DMS79 treated with DMSO at 0.1 percent for 48 hours (cell line): ENCODE data around the gene NPW.

Experiments used
- DNase-seq: peaks from one replicate; lab custom pipeline; 2025; lab: John Stamatoyannopoulos, UW

The NPW gene

DNA sequence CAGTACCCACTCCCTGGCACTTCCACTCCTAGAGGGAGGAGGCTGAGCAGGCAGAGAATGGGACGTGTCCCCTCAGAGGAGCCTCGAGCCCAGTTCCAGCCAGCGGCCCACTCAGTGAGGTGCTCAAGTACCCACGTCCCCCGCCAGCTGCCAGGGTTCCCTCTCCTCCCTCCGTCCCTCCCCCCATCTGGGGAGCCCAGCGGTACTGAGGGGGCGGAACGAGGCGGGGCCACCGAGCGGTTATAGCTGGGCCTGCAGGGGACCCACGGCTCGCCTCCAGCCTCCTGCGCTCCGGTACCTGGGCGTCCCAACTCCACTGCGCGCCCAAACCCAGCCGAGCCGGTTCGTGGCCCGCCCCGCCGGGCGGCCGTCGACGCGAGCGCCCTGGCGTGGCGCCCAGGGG is at the start of gene NPW:
Gene NPW, plus strand, starts transcription at position 268 of the 403 bp plus-strand sequence.
- DNase-seq, result peak; percentile 30

GRCh38 chr16:1971796-1972489 is 47.6 kb upstream of the NPW start, which contains the start of gene TBL3:
Gene TBL3 (plus strand): TSS chr16:1972053. CDS start chr16:1972165, 112 bp downstream.
- DNase-seq, result peak; percentile 84

- no peak for DNase-seq
These were observed 47.1 kb upstream of the NPW start for GRCh38 chr16:1972490-1972877.

GRCh38 chr16:1973461-1974156 is 46.0 kb upstream of the NPW start:
- no peak for DNase-seq

DNA sequence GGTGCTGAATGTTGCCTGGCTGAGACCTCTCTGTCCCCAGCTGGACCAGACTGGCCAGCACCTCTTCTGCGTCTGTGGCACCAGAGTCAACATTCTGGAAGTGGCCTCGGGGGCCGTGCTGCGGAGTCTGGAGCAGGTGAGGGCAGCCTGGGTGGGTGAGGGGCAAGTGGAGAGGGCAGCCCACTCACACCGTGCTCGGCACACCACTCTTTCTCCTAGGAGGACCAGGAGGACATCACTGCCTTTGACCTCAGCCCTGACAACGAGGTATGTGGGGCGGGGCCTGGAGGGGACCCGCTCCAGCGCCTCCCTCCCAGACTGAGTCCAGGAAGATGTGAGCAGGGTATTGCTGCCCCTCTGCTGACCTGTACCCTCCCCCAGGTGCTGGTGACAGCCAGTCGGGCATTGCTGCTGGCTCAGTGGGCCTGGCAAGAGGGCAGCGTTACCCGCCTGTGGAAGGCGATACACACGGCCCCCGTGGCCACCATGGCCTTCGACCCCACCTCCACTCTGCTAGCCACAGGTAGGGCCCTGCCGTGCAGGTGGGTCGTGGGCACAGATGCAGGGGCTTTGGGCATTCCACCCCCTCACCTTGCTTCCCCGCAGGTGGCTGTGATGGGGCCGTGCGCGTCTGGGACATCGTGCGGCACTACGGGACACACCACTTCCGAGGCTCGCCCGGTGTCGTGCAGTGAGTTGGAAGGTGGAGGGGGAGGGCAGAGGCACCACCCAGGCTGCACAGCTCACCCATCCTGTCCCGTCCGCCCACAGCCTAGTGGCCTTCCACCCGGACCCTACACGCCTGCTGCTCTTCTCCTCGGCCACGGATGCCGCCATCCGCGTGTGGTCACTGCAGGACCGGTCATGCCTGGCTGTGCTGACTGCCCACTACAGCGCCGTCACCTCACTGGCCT is 45.2 kb upstream of the NPW start:
- DNase-seq, result no peak

DNA sequence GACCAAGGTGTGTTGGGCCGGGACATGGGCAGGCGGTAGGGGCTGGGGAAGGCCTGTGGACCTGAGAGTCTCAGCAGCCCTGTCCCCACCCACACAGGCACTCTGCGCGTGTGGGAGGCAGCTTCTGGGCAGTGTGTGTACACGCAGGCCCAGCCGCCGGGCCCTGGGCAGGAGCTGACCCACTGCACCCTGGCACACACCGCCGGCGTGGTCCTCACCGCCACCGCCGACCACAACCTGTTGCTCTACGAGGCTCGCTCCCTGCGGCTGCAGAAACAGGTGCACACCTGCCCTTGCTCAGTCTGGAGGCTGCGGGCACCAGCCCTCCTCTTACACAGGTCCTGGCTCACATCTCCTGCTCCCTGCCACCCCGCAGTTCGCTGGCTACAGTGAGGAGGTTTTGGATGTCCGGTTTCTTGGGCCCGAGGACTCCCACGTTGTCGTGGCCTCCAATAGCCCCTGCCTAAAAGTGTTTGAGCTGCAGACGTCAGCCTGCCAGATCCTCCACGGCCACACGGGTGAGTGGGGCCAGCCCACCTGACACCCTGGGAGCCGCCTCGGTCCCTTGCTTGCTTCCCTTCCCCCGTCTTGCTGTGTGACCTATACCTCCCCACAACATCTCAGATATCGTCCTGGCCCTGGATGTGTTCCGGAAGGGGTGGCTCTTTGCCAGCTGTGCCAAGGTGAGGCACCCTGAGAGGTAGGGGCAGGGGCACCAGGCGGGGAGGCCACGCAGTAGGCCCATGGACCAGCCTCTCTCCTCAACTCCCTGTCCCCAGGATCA is 44.0 kb upstream of the NPW start:
- no peak for DNase-seq

GRCh38 chr16:1976216-1976520 is 43.4 kb upstream of the NPW start:
- no peak for DNase-seq

DNA sequence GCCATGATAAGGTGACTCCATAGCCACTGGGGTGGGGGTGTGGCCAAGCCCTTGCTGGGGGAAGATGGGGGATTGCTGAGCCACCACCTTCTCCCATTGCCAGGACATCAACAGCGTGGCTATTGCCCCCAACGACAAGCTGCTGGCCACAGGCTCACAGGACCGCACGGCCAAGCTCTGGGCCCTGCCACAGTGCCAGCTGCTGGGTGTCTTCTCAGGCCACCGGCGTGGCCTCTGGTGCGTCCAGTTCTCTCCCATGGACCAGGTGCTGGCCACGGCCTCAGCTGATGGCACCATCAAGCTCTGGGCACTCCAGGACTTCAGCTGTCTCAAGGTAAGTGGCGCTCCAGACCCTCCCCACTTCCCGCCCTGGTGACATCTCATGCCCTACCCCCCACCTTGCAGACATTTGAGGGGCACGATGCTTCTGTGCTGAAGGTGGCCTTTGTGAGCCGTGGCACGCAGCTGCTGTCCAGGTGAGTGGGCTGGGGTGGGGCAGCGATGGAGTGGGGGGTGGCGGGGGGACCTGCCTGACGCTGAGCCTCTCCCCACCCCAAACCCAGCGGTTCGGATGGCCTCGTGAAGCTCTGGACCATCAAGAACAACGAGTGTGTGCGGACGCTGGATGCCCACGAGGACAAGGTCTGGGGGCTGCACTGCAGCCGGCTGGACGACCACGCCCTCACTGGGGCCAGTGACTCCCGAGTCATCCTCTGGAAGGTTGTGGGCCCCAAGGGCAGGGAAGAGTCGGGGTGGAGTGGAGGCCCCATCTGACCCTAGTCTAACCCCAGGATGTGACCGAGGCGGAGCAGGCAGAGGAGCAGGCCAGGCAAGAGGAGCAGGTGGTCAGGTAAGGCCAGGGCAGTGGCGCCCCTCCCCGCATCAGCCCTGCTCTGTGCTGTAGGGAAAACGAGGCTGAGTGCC is 42.4 kb upstream of the NPW start:
- DNase-seq, result no peak

GRCh38 chr16:1977875-1978268 is 41.7 kb upstream of the NPW start:
- no peak for DNase-seq

DNA sequence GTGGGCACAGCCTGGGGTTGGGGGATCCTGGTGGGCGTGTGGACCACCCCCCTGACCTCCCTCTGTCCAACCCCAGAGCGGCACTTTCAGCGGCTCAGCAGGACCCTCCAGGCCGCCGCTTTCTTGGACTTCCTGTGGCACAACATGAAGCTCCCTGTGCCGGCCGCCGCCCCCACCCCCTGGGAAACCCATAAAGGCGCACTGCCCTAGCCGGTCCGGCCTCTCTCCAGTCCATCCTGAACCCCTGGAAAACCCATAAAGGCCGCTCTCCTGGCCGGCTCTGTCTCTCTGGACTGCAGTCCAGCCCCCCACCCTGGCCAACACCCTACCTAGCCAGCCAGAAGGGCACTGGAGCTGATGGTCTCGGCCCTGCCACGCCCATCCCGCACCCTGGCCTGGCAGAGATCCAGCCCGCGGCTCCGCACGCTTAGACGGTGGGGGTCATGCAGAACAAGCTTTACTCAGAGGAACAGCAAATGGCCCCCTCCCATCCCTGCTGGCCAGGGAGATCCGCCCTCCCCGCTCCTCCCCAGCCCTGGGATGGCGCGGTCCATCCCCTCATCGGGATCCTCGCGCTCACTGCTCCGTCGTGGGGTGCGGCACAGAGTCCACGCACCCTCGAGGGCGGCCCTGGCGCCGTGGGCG is 41.0 kb upstream of the NPW start:
- no peak for DNase-seq

GRCh38 chr16:1979271-1980029 is 40.1 kb upstream of the NPW start:
- peak; percentile 65 for DNase-seq

DNA sequence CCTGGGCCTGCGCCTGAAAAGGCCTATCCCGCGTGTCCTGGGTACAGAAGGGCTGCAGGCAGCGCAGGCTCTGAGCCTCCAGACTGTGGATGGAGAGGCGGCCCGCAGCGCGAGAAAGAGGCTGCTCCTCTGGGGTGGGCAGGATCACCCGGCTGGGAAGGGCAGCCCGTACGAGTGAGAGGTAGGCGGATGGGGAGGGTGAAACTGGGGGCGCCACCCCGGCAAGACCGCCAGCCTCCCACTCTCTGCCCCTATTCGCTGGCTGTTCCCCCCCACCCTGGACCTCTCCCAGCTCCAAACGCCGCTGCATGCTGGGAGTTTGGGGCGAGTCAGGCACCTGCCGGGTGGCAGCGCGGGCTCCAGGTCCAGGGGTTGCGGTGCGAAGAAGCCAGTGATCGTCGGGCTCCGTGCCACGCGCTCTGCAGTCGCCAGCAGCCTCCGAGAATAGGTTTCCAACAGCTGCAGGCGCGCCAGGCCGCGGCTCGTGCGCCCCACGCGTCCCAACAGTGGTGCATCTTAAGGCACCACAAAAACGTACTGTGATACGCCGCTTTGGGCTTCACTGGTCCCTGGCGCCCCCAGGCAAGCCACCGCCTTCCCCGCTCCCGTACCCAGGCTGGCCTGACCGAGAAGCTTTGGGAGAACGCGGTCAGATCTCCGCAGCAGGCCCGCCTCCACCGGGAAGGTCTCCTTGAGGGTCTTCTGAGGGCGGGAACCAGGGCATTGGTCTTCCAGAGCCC is 39.4 kb upstream of the NPW start:
- DNase-seq, result no peak

DNA sequence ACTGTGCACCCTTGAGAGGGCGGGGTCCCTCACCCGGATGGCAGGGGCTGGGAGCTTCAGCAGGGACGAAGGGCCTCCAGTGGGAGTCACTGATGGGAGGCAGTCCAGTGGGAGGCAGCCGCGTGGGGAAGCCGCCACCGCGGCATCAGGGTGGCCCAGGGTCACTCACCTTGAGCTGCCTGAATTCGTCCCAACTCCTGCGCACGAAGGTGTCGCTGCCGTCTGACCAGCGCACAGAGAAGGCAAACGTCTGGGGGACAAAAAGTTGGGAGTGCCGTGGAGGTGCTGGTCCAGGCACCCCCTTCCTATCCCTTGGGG is 38.9 kb upstream of the NPW start:
- no peak for DNase-seq

DNA sequence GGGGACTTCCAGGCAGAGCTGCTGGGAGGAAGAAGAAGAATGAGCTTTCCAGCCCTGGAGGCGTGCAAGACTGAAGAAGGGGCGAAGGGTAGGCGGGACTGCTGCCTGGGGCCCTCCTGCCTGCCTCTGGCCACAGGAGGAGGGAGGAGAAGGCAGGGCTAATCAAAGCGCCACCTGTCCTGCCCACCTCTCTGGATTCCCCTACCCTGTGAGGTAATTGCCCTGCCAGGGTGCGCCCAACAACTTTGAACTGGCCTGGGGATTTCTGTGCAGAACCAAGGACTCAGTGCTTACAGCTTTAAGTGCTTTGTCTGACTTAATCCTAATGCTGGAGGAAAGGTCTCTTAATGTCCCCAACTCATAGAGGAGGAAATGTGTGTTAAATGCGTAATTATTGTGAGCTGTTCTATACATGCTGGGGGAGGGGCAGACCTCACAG is 38.2 kb upstream of the NPW start, which contains the start of gene NOXO1:
Gene NOXO1, minus strand, starts transcription at position 72 of the 439 bp plus-strand sequence. CDS start 290 bp downstream, outside the sequence.
- DNase-seq, result no peak

DNA sequence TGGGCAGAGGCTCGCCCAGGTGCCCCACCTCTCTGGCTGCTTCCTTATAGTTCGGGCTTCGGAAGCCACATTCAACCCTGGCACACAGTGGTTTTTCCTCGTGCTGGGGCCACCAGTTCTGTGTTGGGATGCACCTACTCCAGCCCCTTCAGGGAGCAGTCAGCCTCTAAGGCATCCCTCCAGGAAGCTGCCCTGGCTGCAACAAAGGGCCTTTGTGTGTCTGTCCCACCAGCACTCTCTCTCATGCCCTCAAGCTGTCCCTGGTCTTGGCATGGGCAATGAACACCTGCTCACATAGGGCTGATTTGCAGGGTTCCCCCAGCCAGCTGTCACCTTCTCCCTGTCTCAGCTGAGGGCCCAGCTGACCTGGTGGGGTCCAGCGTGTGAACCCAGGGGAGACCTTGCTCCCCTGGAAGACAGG is 37.6 kb upstream of the NPW start:
- no peak for DNase-seq

- DNase-seq, result no peak
These were observed 36.5 kb upstream of the NPW start for GRCh38 chr16:1982991-1983543.

- peak; percentile 66 for DNase-seq
These were observed 35.8 kb upstream of the NPW start, which contains the start of gene GFER for GRCh38 chr16:1983544-1984346. Gene GFER (plus strand): TSS chr16:1984193. CDS start chr16:1984219, 26 bp downstream.
